ENCODE results near the gene SKP1.
A peak's percentile ranks its signal among the peaks of the same experiment; 100 is the strongest.

Gene SKP1

DNA sequence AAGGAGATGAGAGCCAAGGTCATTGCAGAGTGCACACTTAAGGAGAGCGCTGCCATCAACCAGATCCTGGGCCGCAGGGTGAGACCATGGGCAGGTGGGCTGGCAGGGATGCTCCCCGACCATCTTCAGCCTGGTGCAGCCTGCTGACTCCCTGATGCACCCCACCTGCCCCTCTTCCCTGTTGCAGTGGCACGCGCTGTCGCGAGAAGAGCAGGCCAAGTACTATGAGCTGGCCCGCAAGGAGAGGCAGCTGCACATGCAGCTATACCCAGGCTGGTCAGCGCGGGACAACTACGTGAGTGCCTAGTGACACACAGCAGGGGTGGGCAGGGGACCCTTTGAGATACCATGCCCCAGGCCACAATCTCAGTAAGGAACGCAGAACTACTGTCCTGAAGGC lies 33.9 kb downstream of the SKP1 start:
- no peak for DNase-seq
- no peak for TF ChIP-seq GATA1 (IDR thresholded peaks at IDR 0.05; ENCODE audit: low read depth, low read length)
- no peak for TF ChIP-seq POLR2A (IDR thresholded peaks at IDR 0.05; ENCODE audit: low read length)

- DNase-seq: no peak
- TF ChIP-seq POLR2A (IDR thresholded peaks at IDR 0.05; ENCODE audit: low read length) (no peak), GATA1 (IDR thresholded peaks at IDR 0.05; ENCODE audit: low read depth, low read length) (no peak)
Measured at GRCh38 chr5:134142052-134142451, 34.7 kb downstream of the SKP1 start.

- DNase-seq: peak in 1 of 2 experiments; percentile 16
- TF ChIP-seq POLR2A (IDR thresholded peaks at IDR 0.05; ENCODE audit: low read length) (no peak), GATA1 (IDR thresholded peaks at IDR 0.05; ENCODE audit: low read depth, low read length) (no peak)
Measured at GRCh38 chr5:134141331-134142050, 35.3 kb downstream of the SKP1 start.

DNA sequence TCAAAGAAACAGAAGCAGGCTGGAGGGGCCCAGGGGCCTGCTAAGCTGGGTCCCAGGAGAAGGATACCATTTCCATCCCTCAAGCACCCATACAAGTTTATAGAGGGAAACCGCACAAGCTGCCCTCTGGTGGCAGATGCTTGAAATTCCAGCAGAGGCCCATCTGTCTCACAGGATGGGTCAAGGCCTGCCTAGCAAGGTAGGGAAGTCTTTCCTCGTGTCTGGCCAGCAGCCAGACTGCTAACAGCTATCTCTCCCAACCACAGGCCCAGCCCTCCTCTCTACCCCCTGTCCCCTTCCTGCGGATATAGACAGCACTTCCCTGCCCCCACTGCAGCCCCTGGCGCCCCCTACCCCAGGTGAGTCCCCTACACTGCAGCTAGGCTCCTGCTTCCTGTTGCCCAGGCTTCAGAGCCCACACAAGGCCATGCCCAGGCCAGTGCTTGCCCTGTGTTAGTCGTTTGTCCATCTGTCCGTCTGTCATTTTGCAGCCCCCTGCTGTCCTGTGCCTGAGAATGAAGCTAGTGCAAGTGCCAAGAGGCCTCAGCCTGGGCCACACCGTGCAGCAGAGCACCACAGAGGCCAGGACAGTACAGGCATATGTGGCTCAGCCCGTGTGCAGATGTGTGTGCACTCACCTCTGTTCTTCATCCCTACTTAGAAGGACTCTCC lies 36.1 kb downstream of the SKP1 start:
- TF ChIP-seq POLR2A (IDR thresholded peaks at IDR 0.05; ENCODE audit: low read length) (no peak), GATA1 (IDR thresholded peaks at IDR 0.05; ENCODE audit: low read depth, low read length) (no peak)
- peak; percentile 89 for DNase-seq

- TF ChIP-seq POLR2A (IDR thresholded peaks at IDR 0.05; ENCODE audit: low read length) (no peak), GATA1 (IDR thresholded peaks at IDR 0.05; ENCODE audit: low read depth, low read length) (no peak)
- no peak for DNase-seq
Measured at GRCh38 chr5:134139891-134140469, 36.8 kb downstream of the SKP1 start.

DNA sequence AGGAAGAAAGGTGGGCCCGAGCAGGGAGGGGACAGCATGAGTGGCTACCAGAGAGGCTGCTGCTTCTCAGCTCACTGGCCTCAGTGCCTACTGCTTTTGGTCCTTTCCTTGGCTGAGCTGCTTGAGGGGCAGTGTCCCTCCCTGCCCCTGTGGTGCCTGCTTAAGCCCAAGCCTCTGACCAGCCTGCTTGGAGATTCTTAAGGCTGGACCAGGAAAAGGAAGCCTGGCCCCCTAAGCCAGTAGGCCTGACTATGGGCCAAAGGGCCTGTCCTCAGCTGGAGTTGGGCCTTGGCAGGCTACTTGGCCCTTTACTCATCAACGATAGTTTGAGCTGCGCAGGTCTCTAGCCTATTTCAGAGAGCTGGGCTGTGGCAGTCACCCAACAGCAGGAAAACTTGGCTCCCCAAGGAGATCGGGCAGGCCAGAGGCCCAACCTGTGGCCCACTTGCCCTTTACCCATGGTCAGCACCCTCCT lies 37.3 kb downstream of the SKP1 start:
- TF ChIP-seq GATA1 (IDR thresholded peaks at IDR 0.05; ENCODE audit: low read depth, low read length) (no peak), POLR2A (IDR thresholded peaks at IDR 0.05; ENCODE audit: low read length) (no peak)
- no peak for DNase-seq

DNA sequence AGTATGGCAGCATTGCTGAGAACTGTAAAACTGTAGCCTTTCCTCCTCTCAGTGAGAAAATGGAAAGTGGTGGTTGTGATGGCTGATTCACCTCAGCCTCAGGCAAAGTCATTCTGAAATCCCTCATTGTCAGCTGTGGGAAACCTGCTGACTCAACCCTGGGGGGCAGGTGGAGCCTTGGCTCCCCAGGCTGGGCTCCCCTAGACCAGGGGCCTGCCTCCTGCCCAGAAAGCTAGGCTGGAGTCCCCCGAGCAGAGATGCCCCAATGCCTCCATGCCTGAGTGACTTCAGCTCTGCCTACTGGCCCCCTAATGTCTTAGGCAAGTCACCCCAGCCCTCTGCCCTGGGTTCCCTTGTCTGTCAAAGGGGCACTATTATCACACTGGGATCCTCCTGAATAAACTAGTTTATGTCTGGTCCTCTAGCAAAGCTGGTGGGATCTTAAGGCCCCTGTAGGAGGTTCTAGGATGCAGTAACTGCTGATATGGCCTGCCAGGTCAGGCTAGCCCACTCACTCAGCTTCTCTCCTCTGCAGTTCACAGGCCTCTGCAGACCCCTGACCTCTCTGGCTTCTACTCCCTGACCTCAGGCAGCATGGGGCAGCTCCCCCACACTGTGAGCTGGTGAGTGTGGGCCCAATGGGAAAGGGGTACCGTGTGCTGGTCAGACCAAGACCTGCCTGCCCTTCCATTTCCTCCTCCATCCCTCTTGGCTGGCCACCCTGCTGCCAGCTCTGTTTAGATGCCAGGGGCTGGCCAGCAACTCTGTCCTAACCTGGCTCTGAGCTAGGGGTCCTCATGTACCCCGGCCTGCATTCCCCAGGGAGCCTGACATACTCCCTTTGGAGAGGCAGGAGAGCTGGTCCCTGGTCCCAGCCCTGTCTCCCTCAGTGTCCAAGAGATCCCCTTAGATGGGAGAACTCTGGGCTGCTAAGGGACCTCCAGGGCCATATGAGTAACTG lies 38.1 kb downstream of the SKP1 start:
- DNase-seq: no peak
- TF ChIP-seq POLR2A (IDR thresholded peaks at IDR 0.05; ENCODE audit: low read length): no peak
- no peak for TF ChIP-seq GATA1 (IDR thresholded peaks at IDR 0.05; ENCODE audit: low read depth, low read length)

DNA sequence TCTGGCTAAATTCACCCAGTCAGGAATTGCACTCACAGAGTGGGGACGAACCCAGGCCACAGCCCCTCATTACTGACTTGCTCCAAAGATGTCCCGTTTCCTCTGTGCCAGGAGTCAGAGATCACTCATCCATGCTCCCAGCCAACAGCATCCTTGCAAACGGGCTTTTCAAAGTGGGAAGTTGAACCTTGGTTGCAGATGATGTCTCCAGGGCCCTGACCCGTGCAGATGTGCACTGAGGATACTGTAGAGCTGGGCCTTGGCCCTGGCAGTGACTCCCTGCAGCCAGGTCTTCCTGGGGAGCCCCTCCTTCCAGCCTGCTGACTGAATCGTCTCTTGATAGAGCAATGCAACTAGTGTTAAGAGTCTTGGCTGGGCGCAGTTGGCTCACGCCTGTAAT lies 40.0 kb downstream of the SKP1 start:
- DNase-seq: no peak

DNA sequence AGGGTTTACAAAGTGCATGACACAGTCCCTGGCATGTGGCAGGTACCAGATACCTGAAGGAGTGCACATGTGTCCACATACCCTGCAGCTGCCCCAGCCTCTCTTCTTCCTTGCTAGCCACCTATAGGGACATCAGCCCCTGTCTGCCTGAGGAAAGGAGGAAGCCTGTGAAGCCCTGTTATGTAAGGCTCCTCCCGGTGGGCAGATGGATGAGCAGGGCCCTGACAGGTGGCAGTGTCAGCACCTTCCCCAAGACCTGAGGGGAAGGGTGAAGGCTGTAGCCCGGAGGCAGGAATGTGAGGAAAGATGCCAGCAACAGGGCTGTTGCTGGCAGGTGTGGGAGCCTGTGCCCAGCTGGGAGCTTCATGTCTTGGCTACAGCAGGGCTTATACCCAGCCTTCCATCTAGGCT lies 40.5 kb downstream of the SKP1 start:
- no peak for DNase-seq
- no peak for TF ChIP-seq POLR2A (IDR thresholded peaks at IDR 0.05; ENCODE audit: low read length)

More for the DNA sequence above, 40.0 kb downstream of the SKP1 start:
- TF ChIP-seq GATA1 (IDR thresholded peaks at IDR 0.05; ENCODE audit: low read depth, low read length) (no peak), POLR2A (IDR thresholded peaks at IDR 0.05; ENCODE audit: low read length) (no peak)

GRCh38 chr5:134135091-134135655 lies 41.6 kb downstream of the SKP1 start:
- DNase-seq: no peak
- no peak for TF ChIP-seq GATA1 (IDR thresholded peaks at IDR 0.05; ENCODE audit: low read depth, low read length)
- TF ChIP-seq POLR2A (IDR thresholded peaks at IDR 0.05; ENCODE audit: low read length): no peak

- no peak for TF ChIP-seq POLR2A (IDR thresholded peaks at IDR 0.05; ENCODE audit: low read length)
- no peak for TF ChIP-seq GATA1 (IDR thresholded peaks at IDR 0.05; ENCODE audit: low read depth, low read length)
- DNase-seq: no peak
Measured at GRCh38 chr5:134133995-134134541, 42.7 kb downstream of the SKP1 start.

DNA sequence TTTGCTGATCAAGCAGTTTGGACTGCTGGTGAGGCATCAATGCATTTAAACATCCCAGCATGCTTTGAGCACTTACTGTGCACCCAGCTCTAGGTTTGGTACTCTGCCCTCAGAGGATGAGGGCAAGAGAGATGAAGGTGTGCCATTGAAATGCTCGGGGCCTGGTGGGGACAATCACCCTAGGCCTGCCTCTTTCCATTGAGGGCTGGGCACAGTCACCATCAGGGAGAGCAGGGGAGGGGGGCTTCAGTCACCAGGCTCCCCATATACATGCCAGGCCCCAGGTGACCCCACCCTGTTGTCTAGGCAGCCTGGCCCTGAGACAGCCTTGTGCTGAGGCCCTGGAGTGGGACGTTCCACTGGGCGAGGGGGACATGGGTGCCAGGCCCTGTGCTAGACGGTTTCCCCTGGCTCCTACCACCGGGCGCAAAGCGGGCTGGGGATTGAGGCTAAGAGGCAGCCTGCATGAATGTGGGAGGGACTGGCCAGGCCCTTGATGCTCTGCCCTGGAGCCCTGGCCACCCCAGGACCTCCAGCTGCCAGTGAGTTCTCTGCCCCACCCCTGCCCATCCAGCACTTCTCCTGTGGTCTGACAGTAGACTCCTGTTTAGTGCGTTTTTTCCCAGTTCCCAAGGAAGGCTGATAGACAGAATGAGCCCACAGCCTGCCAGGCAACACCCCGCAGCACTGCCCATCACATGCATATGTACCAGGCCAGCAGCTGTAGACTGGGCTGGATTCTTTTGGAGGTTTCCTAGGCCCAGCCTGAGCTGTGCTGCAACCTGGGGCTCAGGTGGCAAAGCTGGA lies 43.4 kb downstream of the SKP1 start:
- no peak for TF ChIP-seq POLR2A (IDR thresholded peaks at IDR 0.05; ENCODE audit: low read length)
- no peak for TF ChIP-seq GATA1 (IDR thresholded peaks at IDR 0.05; ENCODE audit: low read depth, low read length)
- DNase-seq: no peak
